Astrocyte (in vitro differentiated cells and primary cell): ENCODE results near the gene CCSER1. TPM values are rescaled to one million over a fixed set of nuclear protein-coding genes. Genes with fewer than 3 reads are reported as not detected.

Source experiments
- DNase-seq: peaks from one replicate; pipeline ENCODE4 v3.0.0-alpha.2; 2010; ENCODE audit warnings: low read depth
- FAIRE-seq: peaks from 2 replicates; lab custom pipeline; 2011; peaks lifted over from hg19 to GRCh38; lab: Jason Lieb, UNC
- H2AFZ ChIP-seq: 2 replicates; pipeline ENCODE4 v1.6.0; 2012; ENCODE audit warnings: low read depth, low read length, inconsistent platforms
- H3K27ac ChIP-seq: 2 replicates; pipeline ENCODE4 v1.5.1; 2011; ENCODE audit warnings: low read depth, low read length, inconsistent platforms
- H3K27me3 ChIP-seq: 2 replicates; pipeline ENCODE4 v1.6.0; 2011; ENCODE audit warnings: low read length, inconsistent platforms; ENCODE audit not compliant: insufficient read depth
- H3K36me3 ChIP-seq: 2 replicates; pipeline ENCODE4 v1.5.1; 2011; ENCODE audit warnings: low read length, inconsistent platforms; ENCODE audit not compliant: insufficient read depth
- H3K4me1 ChIP-seq: 2 replicates; pipeline ENCODE4 v1.5.1; 2011; ENCODE audit warnings: low read length, inconsistent platforms; ENCODE audit not compliant: insufficient read depth
- H3K4me2 ChIP-seq: 2 replicates; pipeline ENCODE4 v1.6.0; 2012; ENCODE audit warnings: low read length, inconsistent platforms
- H3K4me3 ChIP-seq: 2 replicates; pipeline ENCODE4 v1.5.1; 2011; ENCODE audit warnings: low read depth, mild to moderate bottlenecking, low read length, inconsistent platforms; ENCODE audit not compliant: insufficient read depth
- H3K79me2 ChIP-seq: 2 replicates; pipeline ENCODE4 v1.6.0; 2012; ENCODE audit warnings: mild to moderate bottlenecking, low read length, inconsistent platforms; ENCODE audit not compliant: insufficient read depth
- H3K9ac ChIP-seq: 2 replicates; pipeline ENCODE4 v1.6.0; 2012; ENCODE audit warnings: mild to moderate bottlenecking, low read length, inconsistent platforms
- H3K9me3 ChIP-seq: 2 replicates; pipeline ENCODE4 v1.5.1; 2012; ENCODE audit warnings: low read depth, mild to moderate bottlenecking, low read length, inconsistent platforms; ENCODE audit not compliant: insufficient read depth
- H4K20me1 ChIP-seq: 2 replicates; pipeline ENCODE4 v1.6.0; 2012; ENCODE audit warnings: low read length, inconsistent platforms; ENCODE audit not compliant: insufficient read depth
- H3K27ac Mint-ChIP-seq: one replicate; pipeline ENCODE4 v1.8.0; 2021; ENCODE audit warnings: mild to moderate bottlenecking, mixed read lengths; ENCODE audit not compliant: unreplicated experiment
- H3K27me3 Mint-ChIP-seq: one replicate; pipeline ENCODE4 v1.8.0; 2021; ENCODE audit warnings: low read depth, mixed read lengths; ENCODE audit not compliant: unreplicated experiment
- H3K36me3 Mint-ChIP-seq: one replicate; pipeline ENCODE4 v1.8.0; 2021; ENCODE audit warnings: low read depth, mixed read lengths; ENCODE audit not compliant: unreplicated experiment
- H3K4me1 Mint-ChIP-seq: one replicate; pipeline ENCODE4 v1.8.0; 2021; ENCODE audit warnings: low read depth, mixed read lengths; ENCODE audit not compliant: unreplicated experiment
- H3K4me3 Mint-ChIP-seq: one replicate; pipeline ENCODE4 v1.8.0; 2021; ENCODE audit warnings: mild to moderate bottlenecking, moderate library complexity, mixed read lengths; ENCODE audit not compliant: unreplicated experiment
- H3K9me3 Mint-ChIP-seq: one replicate; pipeline ENCODE4 v1.8.0; 2021; ENCODE audit warnings: mild to moderate bottlenecking, mixed read lengths; ENCODE audit not compliant: unreplicated experiment
- EZH2 ChIP-seq: IDR thresholded peaks from 2 replicates; pipeline ENCODE4 v1.6.1; 2012; ENCODE audit warnings: mild to moderate bottlenecking, low read length, inconsistent platforms; ENCODE audit not compliant: insufficient read depth
- total RNA-seq: library from RNA; stranded (reverse); gene quantifications from 2 replicates; pipeline ENCODE4 v1.2.1, GENCODE V29; 2021
- TF ChIP-seq, protein P1 (sequence below): IDR thresholded peaks from 2 replicates; pipeline ENCODE4 v1.5.1; 2011; ENCODE audit warnings: low read depth, mild to moderate bottlenecking, inconsistent platforms, low read length, moderate library complexity; ENCODE audit not compliant: insufficient read depth

CCSER1 gene
- total RNA-seq, 1 donor from 2014 or later = 2.2 TPM

DNA sequence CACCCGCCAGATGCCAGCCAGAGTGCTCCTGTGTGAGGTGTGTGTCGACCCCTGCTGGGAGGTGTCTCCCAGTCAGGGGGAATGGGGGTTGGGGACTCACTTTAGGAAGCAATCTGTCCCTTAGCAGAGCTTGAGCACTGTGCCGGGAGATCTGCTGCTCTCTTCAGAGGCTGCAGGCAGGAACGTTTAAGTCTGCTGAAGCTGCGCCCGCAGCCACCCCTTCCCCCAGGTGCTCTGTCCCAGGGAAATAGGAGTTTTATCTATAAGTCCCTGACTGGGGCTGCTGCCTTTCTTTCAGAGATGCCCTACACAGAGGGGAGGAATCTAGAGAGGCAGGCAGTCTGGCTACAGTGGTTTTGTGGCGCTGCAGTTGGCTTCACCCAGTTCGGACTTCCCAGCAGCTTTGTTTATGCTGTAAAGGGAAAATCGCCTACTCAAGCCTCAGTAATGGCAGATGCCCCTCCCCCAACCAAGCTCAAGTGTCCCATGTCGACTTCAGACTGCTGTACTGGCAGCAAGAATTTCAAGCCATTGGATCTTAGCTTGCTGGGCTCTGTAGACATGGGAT, 80.8 kb downstream of the CCSER1 start:
- FAIRE-seq (no peak), DNase-seq (no peak)
- H3K9me3 Mint-ChIP-seq = peaks cover 7% of the 10 kb centered on the region
- Histone ChIP-seq H2AFZ (no peak overlapping the region), H3K9ac (no peak overlapping the region), H3K79me2 (no peaks in the 10 kb centered on the region), H4K20me1 (no peaks in the 10 kb centered on the region), H3K4me2 (no peak overlapping the region), H3K36me3 (no peaks in the 10 kb centered on the region), H3K4me3 (no peak overlapping the region), H3K4me1 (no peaks in the 10 kb centered on the region), H3K27me3 (no peaks in the 10 kb centered on the region), H3K9me3 (no peaks in the 10 kb centered on the region), H3K27ac (no peak overlapping the region)
- H3K4me3 Mint-ChIP-seq = no peak overlapping the region
- no peak overlapping the region for H3K27ac Mint-ChIP-seq
- no peaks in the 10 kb centered on the region for H3K4me1 Mint-ChIP-seq
- H3K36me3 Mint-ChIP-seq = peaks cover 2% of the 10 kb centered on the region
- H3K27me3 Mint-ChIP-seq = peaks cover 2% of the 10 kb centered on the region
- TF ChIP-seq EZH2 = no peak
- TF ChIP-seq, protein P1, sequence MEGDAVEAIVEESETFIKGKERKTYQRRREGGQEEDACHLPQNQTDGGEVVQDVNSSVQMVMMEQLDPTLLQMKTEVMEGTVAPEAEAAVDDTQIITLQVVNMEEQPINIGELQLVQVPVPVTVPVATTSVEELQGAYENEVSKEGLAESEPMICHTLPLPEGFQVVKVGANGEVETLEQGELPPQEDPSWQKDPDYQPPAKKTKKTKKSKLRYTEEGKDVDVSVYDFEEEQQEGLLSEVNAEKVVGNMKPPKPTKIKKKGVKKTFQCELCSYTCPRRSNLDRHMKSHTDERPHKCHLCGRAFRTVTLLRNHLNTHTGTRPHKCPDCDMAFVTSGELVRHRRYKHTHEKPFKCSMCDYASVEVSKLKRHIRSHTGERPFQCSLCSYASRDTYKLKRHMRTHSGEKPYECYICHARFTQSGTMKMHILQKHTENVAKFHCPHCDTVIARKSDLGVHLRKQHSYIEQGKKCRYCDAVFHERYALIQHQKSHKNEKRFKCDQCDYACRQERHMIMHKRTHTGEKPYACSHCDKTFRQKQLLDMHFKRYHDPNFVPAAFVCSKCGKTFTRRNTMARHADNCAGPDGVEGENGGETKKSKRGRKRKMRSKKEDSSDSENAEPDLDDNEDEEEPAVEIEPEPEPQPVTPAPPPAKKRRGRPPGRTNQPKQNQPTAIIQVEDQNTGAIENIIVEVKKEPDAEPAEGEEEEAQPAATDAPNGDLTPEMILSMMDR = no peak

DNA sequence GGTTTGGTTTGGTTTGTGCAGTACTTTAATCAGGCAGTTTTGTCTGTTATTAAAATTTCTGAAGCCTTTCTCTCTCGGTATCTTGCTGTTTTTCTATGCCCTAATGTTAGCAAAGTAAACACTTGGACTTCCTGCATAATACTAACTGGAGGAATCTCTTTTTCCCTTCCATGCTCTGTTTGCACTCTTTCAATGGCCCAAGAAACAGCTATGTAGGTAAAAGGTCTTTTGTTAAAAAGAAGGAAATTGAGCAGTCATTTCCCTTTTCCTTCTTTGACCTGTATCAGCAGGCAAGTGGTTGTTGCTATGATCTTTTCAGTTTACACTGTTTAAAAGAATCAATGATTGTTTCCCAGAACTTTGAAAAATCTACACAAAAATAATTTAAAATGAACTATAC, 82.7 kb downstream of the CCSER1 start:
- H3K4me3 Mint-ChIP-seq = no peak overlapping the region
- FAIRE-seq = no peak
- H3K4me2 ChIP-seq = no peak overlapping the region

DNA sequence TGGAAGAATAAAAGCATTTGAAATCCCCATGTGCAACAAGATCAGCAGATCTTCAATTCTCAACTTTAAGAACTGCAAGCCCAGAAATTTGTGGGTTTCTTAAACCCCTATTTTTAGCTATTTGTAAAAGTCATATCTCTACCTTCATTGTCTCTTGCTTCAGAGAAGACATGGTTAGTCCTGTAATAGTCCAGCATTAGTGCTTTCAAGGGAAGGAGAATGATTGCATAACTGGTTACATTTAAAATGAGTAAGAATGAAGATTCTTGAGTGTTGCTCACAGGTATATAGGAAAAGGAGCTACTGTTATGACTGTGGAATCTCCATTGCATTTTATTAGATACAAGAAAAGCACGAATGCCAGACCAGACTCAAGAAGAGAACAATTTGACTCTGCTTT, 84.0 kb downstream of the CCSER1 start:
- Histone ChIP-seq H3K27me3 (no peaks in the 10 kb centered on the region), H2AFZ (no peak overlapping the region), H3K4me1 (no peaks in the 10 kb centered on the region), H3K9ac (no peak overlapping the region), H3K36me3 (no peaks in the 10 kb centered on the region), H3K4me3 (no peak overlapping the region), H3K4me2 (no peak overlapping the region), H3K79me2 (no peaks in the 10 kb centered on the region), H3K9me3 (no peaks in the 10 kb centered on the region), H4K20me1 (no peaks in the 10 kb centered on the region), H3K27ac (no peak overlapping the region)
- peaks cover 2% of the 10 kb centered on the region for H3K27me3 Mint-ChIP-seq
- peaks cover 7% of the 10 kb centered on the region for H3K9me3 Mint-ChIP-seq
- DNase-seq (no peak), FAIRE-seq (no peak)
- peaks cover 2% of the 10 kb centered on the region for H3K36me3 Mint-ChIP-seq
- no peak overlapping the region for H3K27ac Mint-ChIP-seq
- H3K4me3 Mint-ChIP-seq = no peak overlapping the region
- TF ChIP-seq, protein P1 = no peak
- TF ChIP-seq EZH2 = no peak
- no peaks in the 10 kb centered on the region for H3K4me1 Mint-ChIP-seq

More for the DNA sequence above, 82.7 kb downstream of the CCSER1 start:
- no peaks in the 10 kb centered on the region for H3K4me1 Mint-ChIP-seq
- TF ChIP-seq EZH2 = no peak
- TF ChIP-seq, protein P1 = no peak
- Histone ChIP-seq H3K79me2 (no peaks in the 10 kb centered on the region), H4K20me1 (no peaks in the 10 kb centered on the region), H2AFZ (no peak overlapping the region), H3K27me3 (no peaks in the 10 kb centered on the region), H3K4me3 (no peak overlapping the region), H3K36me3 (no peaks in the 10 kb centered on the region), H3K9ac (no peak overlapping the region), H3K27ac (no peak overlapping the region), H3K4me1 (no peaks in the 10 kb centered on the region), H3K9me3 (no peaks in the 10 kb centered on the region)
- peaks cover 2% of the 10 kb centered on the region for H3K36me3 Mint-ChIP-seq
- no peak overlapping the region for H3K27ac Mint-ChIP-seq
- peaks cover 2% of the 10 kb centered on the region for H3K27me3 Mint-ChIP-seq
- H3K9me3 Mint-ChIP-seq = peaks cover 7% of the 10 kb centered on the region
- DNase-seq = no peak
